H1 (cell line): ENCODE results near the gene SNX17. TPM values are rescaled to one million over a fixed set of nuclear protein-coding genes. Genes with fewer than 3 reads are reported as not detected.

Source experiments
- CTCF ChIA-PET: fragments of 300-600 bp; sonication (Branson Sonifier 250); formaldehyde crosslinking; loops from one replicate; lab custom pipeline; 2021; ENCODE audit not compliant: partially characterized antibody; lab: Charles Lee
- POLR2A ChIA-PET: fragments of 300-600 bp; sonication (Branson Sonifier 250); formaldehyde crosslinking; loops from one replicate; lab custom pipeline; 2021; ENCODE audit warnings: inconsistent platforms; ENCODE audit not compliant: partially characterized antibody; lab: Charles Lee
- DNase-seq, 2 experiments: peaks; one replicate each; pipeline versions ENCODE4 v3.0.0 to v3.0.0-alpha.2; 2010 to 2022; ENCODE audit warnings: low spot score in 2 of 2, low read depth in 1 of 2, mixed read lengths in 1 of 2
- FAIRE-seq: peaks from 2 replicates; lab custom pipeline; 2011; peaks lifted over from hg19 to GRCh38; lab: Jason Lieb, UNC
- H2AFZ ChIP-seq: 2 replicates; pipeline ENCODE4 v1.8.1; 2012; ENCODE audit warnings: low read length, inconsistent platforms
- H2AK5ac ChIP-seq: 2 replicates; pipeline ENCODE4 v1.6.1; 2013; ENCODE audit warnings: low read depth, low read length
- H2BK120ac ChIP-seq: replicated peaks from 2 replicates; pipeline ENCODE3; 2013; ENCODE audit warnings: low read depth, low read length, inconsistent platforms
- H2BK12ac ChIP-seq: 2 replicates; pipeline ENCODE4 v1.6.1; 2013; ENCODE audit warnings: low read depth, low read length
- H2BK15ac ChIP-seq: 2 replicates; pipeline ENCODE4 v1.6.1; 2013; ENCODE audit warnings: low read length
- H2BK20ac ChIP-seq: 2 replicates; pipeline ENCODE4 v1.6.1; 2013; ENCODE audit warnings: low read length
- H2BK5ac ChIP-seq: 2 replicates; pipeline ENCODE4 v1.6.1; 2013; ENCODE audit warnings: low read depth, low read length
- H3K14ac ChIP-seq: 2 replicates; pipeline ENCODE4 v1.6.1; 2013; ENCODE audit warnings: inconsistent platforms; ENCODE audit not compliant: insufficient read length
- H3K18ac ChIP-seq: 2 replicates; pipeline ENCODE4 v1.6.1; 2013; ENCODE audit warnings: low read length; ENCODE audit errors: extremely low read depth
- H3K23ac ChIP-seq: 2 replicates; pipeline ENCODE4 v1.6.1; 2013; ENCODE audit warnings: inconsistent platforms; ENCODE audit not compliant: insufficient read length
- H3K23me2 ChIP-seq: 2 replicates; pipeline ENCODE4 v1.6.1; 2013; ENCODE audit warnings: low read depth, low read length
- H3K27ac ChIP-seq: 2 replicates; pipeline ENCODE4 v1.6.1; 2011; ENCODE audit warnings: low read depth, low read length, inconsistent platforms
- H3K27me3 ChIP-seq, 4 experiments: replicated peaks in 1 of 4; 1 replicate in 1 of 4; 2 replicates in 3 of 4; pipeline versions ENCODE4 v1.6.1 to v1.8.1; 2011 to 2013; ENCODE audit warnings: low read length in 3 of 4, mild to moderate bottlenecking in 3 of 4, inconsistent platforms in 2 of 4, mixed read lengths in 2 of 4, moderate library complexity in 1 of 4; ENCODE audit not compliant: control insufficient read depth in 3 of 4, insufficient read depth in 3 of 4; ENCODE audit errors: extremely low read depth in 1 of 4
- H3K36me3 ChIP-seq, 4 experiments: 2 replicates each; pipeline versions ENCODE4 v1.6.1 to v1.8.1; 2011 to 2013; ENCODE audit warnings: mild to moderate bottlenecking in 4 of 4, low read length in 3 of 4, moderate library complexity in 2 of 4, control low read depth in 1 of 4, inconsistent platforms in 1 of 4; ENCODE audit not compliant: insufficient read depth in 4 of 4, control insufficient read depth in 2 of 4
- H3K4ac ChIP-seq: replicated peaks from 2 replicates; pipeline ENCODE3; 2013; ENCODE audit warnings: low read length, low read depth, mixed read lengths, inconsistent platforms; ENCODE audit not compliant: insufficient read length
- H3K4me1 ChIP-seq, 4 experiments: replicated peaks in 1 of 4; 1 replicate in 1 of 4; 2 replicates in 3 of 4; pipeline versions ENCODE4 v1.6.1 to v1.8.1; 2011 to 2013; ENCODE audit warnings: low read length in 3 of 4, inconsistent platforms in 2 of 4, mixed read lengths in 1 of 4; ENCODE audit not compliant: insufficient read depth in 4 of 4, control insufficient read depth in 3 of 4
- H3K4me2 ChIP-seq, 2 experiments: 2 replicates each; pipeline versions ENCODE4 v1.6.1 to v1.8.1; 2011 to 2013; ENCODE audit warnings: low read depth in 2 of 2, low read length in 2 of 2, control low read depth in 1 of 2, inconsistent platforms in 1 of 2, mild to moderate bottlenecking in 1 of 2; ENCODE audit not compliant: insufficient read depth in 1 of 2
- H3K4me3 ChIP-seq, 4 experiments: fragments of 200-600, 300-600 bp in 1 of 4; sonication (generic), shearing (Covaris generic), sonication (Bioruptor Twin) in 1 of 4; 2 replicates each; pipeline versions ENCODE4 v1.5.1 to v1.8.1; 2011 to 2016; ENCODE audit warnings: low read length in 4 of 4, low read depth in 3 of 4, control low read depth in 2 of 4, inconsistent platforms in 2 of 4, mild to moderate bottlenecking in 2 of 4, mixed read lengths in 1 of 4, moderate library complexity in 1 of 4; ENCODE audit not compliant: insufficient read depth in 2 of 4; ENCODE audit errors: extremely low read depth in 1 of 4
- H3K56ac ChIP-seq: replicated peaks from 2 replicates; pipeline ENCODE3; 2013; ENCODE audit warnings: low read depth, mild to moderate bottlenecking, mixed read lengths, low read length, inconsistent platforms; ENCODE audit not compliant: insufficient read length
- H3K79me1 ChIP-seq: 2 replicates; pipeline ENCODE4 v1.6.1; 2013; ENCODE audit warnings: low read depth, low read length, control low read depth
- H3K79me2 ChIP-seq, 2 experiments: 2 replicates each; pipeline versions ENCODE4 v1.6.1 to v1.8.1; 2012 to 2013; ENCODE audit warnings: low read length in 2 of 2, mild to moderate bottlenecking in 2 of 2, inconsistent platforms in 1 of 2; ENCODE audit not compliant: insufficient read depth in 2 of 2, control insufficient read depth in 1 of 2
- H3K9ac ChIP-seq, 4 experiments: replicated peaks in 1 of 4; 1 replicate in 1 of 4; 2 replicates in 3 of 4; pipeline versions ENCODE4 v1.6.1 to v1.8.1; 2011 to 2013; ENCODE audit warnings: low read depth in 3 of 4, low read length in 3 of 4, control low read depth in 2 of 4, mild to moderate bottlenecking in 2 of 4, moderate library complexity in 2 of 4, inconsistent platforms in 1 of 4; ENCODE audit errors: extremely low read depth in 1 of 4
- H3K9me3 ChIP-seq, 2 experiments: 2 replicates each; pipeline versions ENCODE4 v1.6.1 to v1.8.1; 2012 to 2013; ENCODE audit warnings: mild to moderate bottlenecking in 2 of 2, moderate library complexity in 2 of 2, control low read depth in 1 of 2, inconsistent platforms in 1 of 2, low read depth in 1 of 2, low read length in 1 of 2, mixed read lengths in 1 of 2; ENCODE audit not compliant: insufficient read depth in 2 of 2
- H4K20me1 ChIP-seq, 2 experiments: replicated peaks in 1 of 2; 2 replicates each; pipeline versions ENCODE3 to v1.8.1; 2011 to 2013; ENCODE audit warnings: inconsistent platforms in 2 of 2, low read length in 2 of 2, mild to moderate bottlenecking in 1 of 2; ENCODE audit not compliant: insufficient read depth in 2 of 2, control insufficient read depth in 1 of 2
- H4K5ac ChIP-seq: 2 replicates; pipeline ENCODE4 v1.6.1; 2013; ENCODE audit warnings: low read length, low read depth, mixed read lengths, inconsistent platforms; ENCODE audit not compliant: insufficient read length
- H4K8ac ChIP-seq: 2 replicates; pipeline ENCODE4 v1.8.0; 2013; ENCODE audit warnings: mild to moderate bottlenecking, moderate library complexity, low read length, inconsistent platforms; ENCODE audit not compliant: insufficient read depth; ENCODE audit errors: extremely low read depth
- H4K91ac ChIP-seq: replicated peaks from 2 replicates; pipeline ENCODE3; 2013; ENCODE audit warnings: low read length, mixed read lengths, inconsistent platforms; ENCODE audit not compliant: insufficient read length
- CBX5 ChIP-seq: fragments of 300-800, 300-1000 bp; sonication (generic); IDR thresholded peaks from 2 replicates; pipeline ENCODE4 v1.7.1; 2016; ENCODE audit warnings: antibody characterized with exemption, low read length, low read depth
- CBX8 ChIP-seq: fragments of 300-800, 300-1000 bp; sonication (generic); IDR thresholded peaks from 2 replicates; pipeline ENCODE4 v1.7.1; 2016; ENCODE audit warnings: low read depth, low read length, borderline replicate concordance
- EGR1 ChIP-seq: IDR thresholded peaks from 2 replicates; pipeline ENCODE4 v1.6.1; 2011; ENCODE audit warnings: low read depth, low read length, borderline replicate concordance
- JUND ChIP-seq: IDR thresholded peaks from 2 replicates; pipeline ENCODE4 v1.6.1; 2011; ENCODE audit warnings: mild to moderate bottlenecking, improper control_type of control experiment, low read length
- MAFK ChIP-seq: IDR thresholded peaks from 2 replicates; pipeline ENCODE4 v1.6.1; 2012; ENCODE audit warnings: low read depth, mild to moderate bottlenecking, improper control_type of control experiment, low read length
- NRF1 ChIP-seq: IDR thresholded peaks from 2 replicates; pipeline ENCODE4 v1.6.1; 2011; ENCODE audit warnings: mild to moderate bottlenecking, low read depth, low read length, improper control_type of control experiment
- RNF2 ChIP-seq: fragments of 200-900, 300-1000 bp; sonication (generic); IDR thresholded peaks from 2 replicates; pipeline ENCODE4 v1.7.1; 2016; ENCODE audit warnings: borderline replicate concordance, low read depth, mild to moderate bottlenecking, antibody characterized with exemption, low read length; ENCODE audit not compliant: poor library complexity, severe bottlenecking; ENCODE audit errors: missing control alignments
- SAP30 ChIP-seq: fragments of 300-600 bp; sonication (generic); IDR thresholded peaks from 2 replicates; pipeline ENCODE4 v1.7.1; 2012; ENCODE audit warnings: low read length, moderate library complexity, mild to moderate bottlenecking, inconsistent platforms; ENCODE audit not compliant: insufficient read depth, insufficient replicate concordance
- SIRT6 ChIP-seq: IDR thresholded peaks from one replicate; pipeline ENCODE4 v1.7.1; 2012; ENCODE audit warnings: low read length, inconsistent platforms
- SP1 ChIP-seq: IDR thresholded peaks from 2 replicates; pipeline ENCODE4 v1.6.1; 2011; ENCODE audit warnings: low read depth, low read length
- TAF1 ChIP-seq: IDR thresholded peaks from 2 replicates; pipeline ENCODE4 v1.6.1; 2011; ENCODE audit warnings: mild to moderate bottlenecking, low read depth, low read length
- WGBS, 2 experiments: shearing (Covaris generic) in 1 of 2; methylation state at CpG; one replicate each; pipeline versions ENCODE4 v1.1.6 to v1.1.7; 2013 to 2015; ENCODE audit warnings: low lambda C conversion rate in 2 of 2, mixed read lengths in 2 of 2, inconsistent platforms in 1 of 2, low coverage in 1 of 2, missing lambda C conversion rate in 1 of 2; ENCODE audit not compliant: insufficient replicate concordance in 2 of 2, insufficient coverage in 1 of 2, insufficient read length in 1 of 2; ENCODE audit errors: extremely low coverage in 1 of 2, missing lambda C conversion rate in 1 of 2; 5-methylcytosine and 5-hydroxymethylcytosine counted together
- polyA plus RNA-seq, 7 experiments: library from polyadenylated mRNA; depleted of rRNA in 3 of 7; stranded (reverse) in 5 of 7; unstranded in 2 of 7; fragments of >200 nt in 5 of 7; fragments of 200-250 nt in 2 of 7; gene quantifications; 1 replicate in 5 of 7; 2 replicates in 1 of 7; 4 replicates in 1 of 7; pipeline versions ENCODE4 v1.2.1 to v1.2.3, GENCODE V29; 2011 to 2013; ENCODE audit warnings: missing spikeins in 2 of 7, mixed read lengths in 2 of 7
- total RNA-seq: library from RNA; stranded (reverse); fragmentation: NEBNext Ultra II Directional; extraction: Animal tissue kit (Norgen Biotek cat#: 25700); gene quantifications from 2 replicates; pipeline ENCODE4 v1.2.1, GENCODE V29; 2021

The SNX17 gene
- total and polyA plus RNA-seq, 2 of the 8 experiments (the other 6 are each of a cell fraction or from before 2014, with no cell fraction given): 54.9 to 66.2 TPM

DNA sequence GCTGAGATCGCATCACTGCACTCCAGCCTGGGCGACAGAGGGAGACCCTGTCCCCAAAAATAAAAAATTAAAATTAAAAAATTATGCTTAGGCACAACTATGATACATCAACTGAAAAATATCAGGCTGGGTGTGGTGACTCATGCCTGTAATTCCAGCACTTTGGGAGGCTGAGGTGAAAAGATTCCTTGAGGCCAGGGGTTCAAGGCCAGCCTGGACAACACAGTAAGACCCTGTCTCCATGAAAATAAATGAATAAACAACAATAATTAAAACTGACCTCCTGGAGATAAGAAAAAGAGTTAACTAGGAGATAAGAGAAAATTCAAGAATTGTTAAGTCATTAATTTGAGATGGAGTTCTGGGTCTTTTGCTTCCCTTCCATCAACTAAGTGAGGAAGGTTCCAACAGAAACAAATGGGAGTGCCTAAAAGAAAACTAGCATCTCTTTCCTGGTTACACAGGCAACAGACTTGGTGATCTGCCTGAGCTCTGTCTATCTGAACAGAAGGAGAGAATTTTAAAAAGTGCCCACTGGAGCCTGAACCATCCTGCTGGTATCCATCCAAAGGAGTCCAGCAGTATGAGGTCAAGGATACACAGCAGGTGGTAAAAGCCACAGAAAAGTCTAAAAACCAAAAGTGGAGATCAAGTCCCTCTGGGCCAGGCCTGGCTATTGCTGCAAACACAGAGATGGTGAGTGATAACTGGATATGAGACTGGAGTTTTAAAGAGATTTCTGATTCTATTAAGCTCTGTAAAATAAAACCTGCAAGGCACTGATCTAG, 30.1 kb downstream of the SNX17 start:
- no peak for FAIRE-seq

More for the DNA sequence above, 30.1 kb downstream of the SNX17 start:
- Histone ChIP-seq H4K20me1 (peaks cover 4 to 10% of the 10 kb centered on the region in 2 experiments), H3K36me3 (peaks cover 0 to 2% (median 0%) of the 10 kb centered on the region in 4 experiments; a peak in 1 of 8 replicates), H3K79me2 (peaks cover 30 to 99% of the 10 kb centered on the region in 2 experiments), H3K27me3 (no peaks in the 10 kb centered on the region), H3K4me1 (no peaks in the 10 kb centered on the region), H2AFZ (no peak overlapping the region), H3K23ac (no peak overlapping the region), H3K18ac (no peak overlapping the region), H3K56ac (no peak overlapping the region), H3K23me2 (no peaks in the 10 kb centered on the region), H3K79me1 (no peaks in the 10 kb centered on the region; the same call in none of the 2 replicates), H2BK120ac (no peak overlapping the region), H3K9ac (no peak overlapping the region), H2BK20ac (no peak overlapping the region), H2BK5ac (no peak overlapping the region), H3K4ac (no peak overlapping the region), H4K91ac (no peak overlapping the region), H2BK15ac (no peak overlapping the region), H3K9me3 (no peaks in the 10 kb centered on the region), H3K4me2 (no peak overlapping the region), H2AK5ac (no peak overlapping the region), H3K14ac (no peak overlapping the region), H2BK12ac (no peak overlapping the region), H3K27ac (no peak overlapping the region), H3K4me3 (no peak overlapping the region), H4K5ac (no peak overlapping the region), H4K8ac (no peak overlapping the region)
- POLR2A ChIA-PET: interaction anchor here (4.1 kb wide), 1 partner anchor 9 kb away, joined by 18 read pairs; the partner anchor contains the start of gene PPM1G
- CTCF ChIA-PET: no interaction called here
- no peak for DNase-seq
- 95% methylated on average over 2 of the region's 2 CpGs; no CpG with 5 or more reads in 1 of the 2 experiments for whole genome bisulfite sequencing, 2 experiments
- no peak for TF ChIP-seq CBX5
- TF ChIP-seq NRF1: no peak
- TF ChIP-seq MAFK: no peak
- no peak for TF ChIP-seq SIRT6
- no peak for TF ChIP-seq SAP30
- TF ChIP-seq EGR1: no peak
- no peak for TF ChIP-seq RNF2
- no peak for TF ChIP-seq JUND
- TF ChIP-seq SP1: no peak
- no peak for TF ChIP-seq CBX8
- TF ChIP-seq TAF1: no peak
